Measurements from ENCODE around the gene RNF25. TPM values are rescaled to one million over a fixed set of nuclear protein-coding genes. Genes with fewer than 3 reads are reported as not detected.
A peak's percentile ranks its signal among the peaks of the same experiment; 100 is the strongest.

Gene RNF25
- total and polyA plus RNA-seq, 3 experiments from 2014 or later = 14.4 to 36.8 (median 29.0) TPM

DNA sequence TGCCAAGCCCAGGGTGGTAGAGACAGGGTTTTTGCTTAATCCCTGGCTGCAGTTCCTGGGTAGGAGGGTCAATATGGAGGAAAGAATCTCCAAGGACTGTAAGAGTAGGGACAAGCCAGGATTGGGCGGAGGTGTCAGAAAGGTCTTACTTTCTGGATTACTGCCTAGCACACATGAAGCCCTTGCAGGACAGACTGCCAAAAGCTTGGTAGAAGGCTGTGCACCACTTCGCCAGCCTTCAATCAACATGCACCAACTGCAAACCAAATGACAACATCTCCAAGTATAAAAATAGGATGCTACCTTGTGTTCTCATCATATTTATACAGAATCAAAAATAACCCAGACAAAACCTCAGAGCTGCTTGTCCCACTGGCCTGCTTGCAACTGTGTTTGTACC is 16.1 kb downstream of the RNF25 start:
- H3K4me3 Mint-ChIP-seq = no peak overlapping the region
- H3K4me1 Mint-ChIP-seq = peaks cover 31 to 46% (median 43%) of the 10 kb centered on the region in 3 donors
- peaks cover 19% of the 10 kb centered on the region for H3K4me1 ChIP-seq (ENCODE audit: insufficient read depth, low read length)
- H3K9me3 Mint-ChIP-seq = no peaks in the 10 kb centered on the region
- no peak overlapping the region for H3K4me3 ChIP-seq (ENCODE audit: low read length)
- peaks cover 28% of the 10 kb centered on the region for H3K36me3 ChIP-seq (ENCODE audit: insufficient read depth, low read length)
- H3K9me3 ChIP-seq (ENCODE audit: low read length) = no peaks in the 10 kb centered on the region
- POLR2A ChIA-PET = no interaction called here
- CTCF ChIA-PET = interaction anchor here (1.4 to 4.8 kb wide), 2 partner anchors 8 to 192 kb away, joined by 3 to 40 read pairs; no protein-coding TSS in a partner anchor
- H3K27me3 ChIP-seq (ENCODE audit: insufficient read depth, low read length, poor library complexity, severe bottlenecking) = no peaks in the 10 kb centered on the region
- no peak overlapping the region for H3K27ac Mint-ChIP-seq
- H3K36me3 Mint-ChIP-seq = peaks cover 0 to 73% (median 9%) of the 10 kb centered on the region in 3 donors
- H3K27ac ChIP-seq (ENCODE audit: low read depth, low read length) = no peak overlapping the region
- no peak for DNase-seq
- no peaks in the 10 kb centered on the region for H3K27me3 Mint-ChIP-seq

DNA sequence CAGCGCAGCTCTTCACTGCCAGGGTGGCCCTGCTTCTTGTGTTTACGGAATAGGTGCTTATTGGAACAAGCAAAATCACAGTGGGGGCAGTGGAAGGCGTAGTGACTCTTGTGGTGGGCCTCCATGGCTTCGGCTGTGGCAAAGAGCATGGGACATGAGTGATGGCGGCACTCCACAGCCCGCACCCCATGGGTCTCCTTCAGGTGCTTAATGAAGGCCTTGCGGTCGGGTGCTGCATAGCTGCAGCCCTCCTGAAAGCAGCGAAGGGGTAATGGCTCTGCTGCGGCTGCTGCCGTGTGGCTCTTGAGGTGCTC is 23.1 kb downstream of the RNF25 start:
- Histone ChIP-seq H3K27me3 (ENCODE audit: insufficient read depth, low read length, poor library complexity, severe bottlenecking) (no peaks in the 10 kb centered on the region), H3K9me3 (ENCODE audit: low read length) (no peaks in the 10 kb centered on the region), H3K27ac (ENCODE audit: low read depth, low read length) (no peak overlapping the region), H3K36me3 (ENCODE audit: insufficient read depth, low read length) (peaks cover 71% of the 10 kb centered on the region), H3K4me3 (ENCODE audit: low read length) (no peak overlapping the region), H3K4me1 (ENCODE audit: insufficient read depth, low read length) (no peaks in the 10 kb centered on the region)
- ChIA-PET POLR2A (interaction anchor here (0.6 kb wide), 1 partner anchor 1423 kb away, joined by 3 read pairs; no protein-coding TSS in a partner anchor), CTCF (interaction anchor here (1.0 to 5.8 kb wide), 3 partner anchors 10 to 347 kb away, joined by 3 to 40 read pairs (median 3); partner anchors contain the start of genes BCS1L and ZNF142)
- Mint-ChIP-seq H3K27ac (peak overlapping the region in 2 of 8 donors; percentile 6 to 76), H3K4me3 (no peak overlapping the region), H3K4me1 (peaks cover 9 to 18% (median 13%) of the 10 kb centered on the region in 3 donors), H3K36me3 (peaks cover 5 to 91% (median 20%) of the 10 kb centered on the region in 3 donors), H3K27me3 (peaks cover 0 to 2% of the 10 kb centered on the region in 2 donors), H3K9me3 (no peaks in the 10 kb centered on the region)
- no peak for DNase-seq

DNA sequence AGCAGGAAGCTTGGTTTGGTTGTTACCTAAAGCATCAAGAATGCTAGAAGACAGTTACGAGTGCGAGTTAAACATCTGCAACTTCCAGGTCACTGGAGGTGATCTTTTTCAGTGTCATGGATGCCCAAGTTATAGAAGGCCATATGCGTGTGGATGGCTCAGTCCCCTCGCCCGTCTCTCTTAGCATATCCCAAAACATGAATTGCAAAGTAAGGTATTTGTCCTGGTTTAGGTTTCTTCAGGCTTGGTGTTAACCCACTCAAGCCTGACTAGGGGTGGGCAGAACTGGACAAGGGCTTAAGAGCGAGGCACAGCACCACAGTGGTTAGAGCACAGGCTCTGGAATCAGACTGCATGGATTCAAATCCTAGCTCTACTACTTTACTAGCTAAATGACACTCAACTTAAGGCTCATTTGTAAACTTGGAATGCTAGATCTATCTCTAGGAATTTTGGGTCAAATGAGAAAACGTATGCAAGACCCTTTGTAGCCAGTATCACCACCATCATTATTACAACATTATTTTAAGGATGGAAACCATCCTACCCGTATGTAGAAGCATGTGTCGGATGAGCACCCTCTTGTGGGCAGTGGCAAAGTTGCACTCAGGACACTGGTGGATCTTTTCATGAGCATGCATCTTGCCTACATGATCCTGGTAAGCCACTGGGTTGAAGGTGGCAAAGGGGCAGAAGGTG is 23.6 kb downstream of the RNF25 start:
- Mint-ChIP-seq H3K4me3 (no peak overlapping the region), H3K27ac (peak overlapping the region in 4 of 8 donors; percentile 6 to 76 (median 32)), H3K9me3 (no peaks in the 10 kb centered on the region), H3K36me3 (peaks cover 5 to 93% (median 20%) of the 10 kb centered on the region in 3 donors), H3K4me1 (peaks cover 9 to 18% (median 13%) of the 10 kb centered on the region in 3 donors), H3K27me3 (peaks cover 0 to 2% of the 10 kb centered on the region in 2 donors)
- no peaks in the 10 kb centered on the region for H3K27me3 ChIP-seq (ENCODE audit: insufficient read depth, low read length, poor library complexity, severe bottlenecking)
- H3K4me1 ChIP-seq (ENCODE audit: insufficient read depth, low read length) = no peaks in the 10 kb centered on the region
- ChIA-PET POLR2A (interaction anchor here (0.8 kb wide), 1 partner anchor 248 kb away, joined by 3 read pairs; no protein-coding TSS in a partner anchor), CTCF (interaction anchor here (0.5 to 5.8 kb wide), 7 partner anchors 10 to 346 kb away, joined by 3 to 40 read pairs (median 3); partner anchors contain the start of genes BCS1L and ZNF142)
- no peaks in the 10 kb centered on the region for H3K9me3 ChIP-seq (ENCODE audit: low read length)
- no peak overlapping the region for H3K4me3 ChIP-seq (ENCODE audit: low read length)
- no peak overlapping the region for H3K27ac ChIP-seq (ENCODE audit: low read depth, low read length)
- DNase-seq = peak in 4 of 5 donors; percentile 16 to 61 (median 32)
- peaks cover 71% of the 10 kb centered on the region for H3K36me3 ChIP-seq (ENCODE audit: insufficient read depth, low read length)

DNA sequence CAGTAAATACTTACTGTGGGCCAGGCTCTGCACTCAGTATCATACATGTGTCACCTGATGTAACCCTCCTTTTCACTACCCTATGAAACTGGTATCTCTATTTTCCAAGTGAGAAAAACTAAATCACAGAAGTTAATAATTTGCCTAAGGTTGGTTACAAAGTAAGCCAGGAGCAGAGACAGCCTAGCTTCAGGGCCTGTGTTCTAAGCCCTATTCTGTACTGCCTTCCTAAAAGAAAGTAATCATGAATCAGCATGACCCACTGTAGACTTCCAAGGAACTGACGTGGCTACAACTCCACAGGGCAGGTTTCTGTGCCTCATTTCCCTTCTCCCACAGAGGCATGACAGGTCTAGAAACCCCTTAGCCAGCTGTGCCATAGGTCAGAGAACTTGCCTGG is 26.7 kb downstream of the RNF25 start:
- Mint-ChIP-seq H3K27me3 (peaks cover 0 to 2% of the 10 kb centered on the region in 2 donors), H3K36me3 (peaks cover 5 to 86% (median 25%) of the 10 kb centered on the region in 3 donors), H3K4me3 (no peak overlapping the region), H3K27ac (no peak overlapping the region), H3K9me3 (no peaks in the 10 kb centered on the region), H3K4me1 (peaks cover 4 to 16% (median 13%) of the 10 kb centered on the region in 3 donors)
- H3K9me3 ChIP-seq (ENCODE audit: low read length) = no peaks in the 10 kb centered on the region
- no peak for DNase-seq
- H3K27ac ChIP-seq (ENCODE audit: low read depth, low read length) = no peak overlapping the region
- no peaks in the 10 kb centered on the region for H3K4me1 ChIP-seq (ENCODE audit: insufficient read depth, low read length)
- POLR2A ChIA-PET = no interaction called here
- no peaks in the 10 kb centered on the region for H3K27me3 ChIP-seq (ENCODE audit: insufficient read depth, low read length, poor library complexity, severe bottlenecking)
- H3K36me3 ChIP-seq (ENCODE audit: insufficient read depth, low read length) = peaks cover 60% of the 10 kb centered on the region
- CTCF ChIA-PET = interaction anchor here (1.8 to 5.8 kb wide), 2 partner anchors 13 to 67 kb away, joined by 6 to 40 read pairs; partner anchors contain the start of genes BCS1L and ZNF142
- H3K4me3 ChIP-seq (ENCODE audit: low read length) = no peak overlapping the region

DNA sequence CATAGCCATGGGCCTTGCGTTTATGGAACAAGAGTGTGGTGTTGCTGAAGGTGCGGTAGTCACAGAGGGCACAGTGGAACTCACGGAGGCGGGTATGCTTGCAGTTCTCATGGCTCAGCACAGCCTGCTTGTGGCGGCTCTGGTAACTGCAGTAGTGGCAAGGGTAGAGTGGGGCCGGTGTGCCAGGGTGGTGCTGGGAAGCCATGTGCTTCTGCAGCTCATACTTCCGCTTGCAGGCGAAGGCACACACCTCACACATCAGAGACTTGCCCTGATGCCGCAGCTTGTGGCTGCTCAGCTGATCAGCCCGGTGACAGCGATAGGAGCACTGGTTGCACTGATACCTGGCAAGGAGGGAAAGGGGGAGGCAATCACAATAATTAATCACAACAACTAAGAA is 27.1 kb downstream of the RNF25 start:
- H3K36me3 Mint-ChIP-seq = peaks cover 5 to 84% (median 22%) of the 10 kb centered on the region in 3 donors
- no peak overlapping the region for H3K27ac ChIP-seq (ENCODE audit: low read depth, low read length)
- H3K4me3 Mint-ChIP-seq = no peak overlapping the region
- ChIA-PET POLR2A (no interaction called here), CTCF (no interaction called here)
- H3K27me3 ChIP-seq (ENCODE audit: insufficient read depth, low read length, poor library complexity, severe bottlenecking) = no peaks in the 10 kb centered on the region
- no peaks in the 10 kb centered on the region for H3K4me1 ChIP-seq (ENCODE audit: insufficient read depth, low read length)
- peaks cover 4 to 16% (median 13%) of the 10 kb centered on the region in 3 donors for H3K4me1 Mint-ChIP-seq
- H3K9me3 Mint-ChIP-seq = no peaks in the 10 kb centered on the region
- no peak overlapping the region for H3K4me3 ChIP-seq (ENCODE audit: low read length)
- peak overlapping the region in 1 of 8 donors; percentile 78 for H3K27ac Mint-ChIP-seq
- H3K9me3 ChIP-seq (ENCODE audit: low read length) = no peaks in the 10 kb centered on the region
- H3K36me3 ChIP-seq (ENCODE audit: insufficient read depth, low read length) = peaks cover 58% of the 10 kb centered on the region
- no peak for DNase-seq
- peaks cover 0 to 2% of the 10 kb centered on the region in 2 donors for H3K27me3 Mint-ChIP-seq

DNA sequence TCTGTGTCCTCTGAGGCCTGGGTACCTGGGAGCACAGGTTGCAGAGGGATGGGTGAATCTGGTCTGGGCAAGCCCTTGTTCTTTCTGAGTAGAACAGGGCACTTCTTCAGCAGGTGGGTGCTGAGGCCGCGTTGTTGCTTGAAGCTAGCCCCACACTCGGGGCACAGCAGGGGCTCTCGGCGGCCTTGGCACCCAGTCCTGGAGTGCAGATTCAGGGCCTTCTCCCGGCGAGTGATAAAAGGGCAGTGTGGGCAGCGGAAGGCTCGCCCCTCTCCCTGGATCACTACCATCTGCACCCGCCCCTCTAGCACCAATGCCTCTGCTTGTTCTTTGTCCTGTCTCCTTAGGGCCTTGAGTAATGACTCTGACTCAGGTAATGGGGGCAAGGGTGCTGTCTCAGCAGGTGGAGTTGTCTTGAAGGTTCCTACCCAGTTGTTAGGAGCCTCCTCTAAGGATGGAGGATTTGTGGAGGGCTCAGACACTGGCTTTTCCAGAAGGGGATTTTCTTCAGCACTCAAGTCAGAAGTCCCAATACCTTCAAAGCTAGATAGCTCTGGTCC is 28.0 kb downstream of the RNF25 start:
- Mint-ChIP-seq H3K36me3 (peaks cover 5 to 83% (median 24%) of the 10 kb centered on the region in 3 donors), H3K4me1 (peaks cover 4 to 16% (median 13%) of the 10 kb centered on the region in 3 donors), H3K27ac (peak overlapping the region in 3 of 8 donors; percentile 6 to 82 (median 11)), H3K9me3 (no peaks in the 10 kb centered on the region), H3K4me3 (no peak overlapping the region), H3K27me3 (peaks cover 0 to 2% of the 10 kb centered on the region in 2 donors)
- DNase-seq = no peak
- no peaks in the 10 kb centered on the region for H3K27me3 ChIP-seq (ENCODE audit: insufficient read depth, low read length, poor library complexity, severe bottlenecking)
- POLR2A ChIA-PET = no interaction called here
- no peaks in the 10 kb centered on the region for H3K4me1 ChIP-seq (ENCODE audit: insufficient read depth, low read length)
- H3K27ac ChIP-seq (ENCODE audit: low read depth, low read length) = no peak overlapping the region
- no peaks in the 10 kb centered on the region for H3K9me3 ChIP-seq (ENCODE audit: low read length)
- CTCF ChIA-PET = no interaction called here
- no peak overlapping the region for H3K4me3 ChIP-seq (ENCODE audit: low read length)
- H3K36me3 ChIP-seq (ENCODE audit: insufficient read depth, low read length) = peaks cover 55% of the 10 kb centered on the region

DNA sequence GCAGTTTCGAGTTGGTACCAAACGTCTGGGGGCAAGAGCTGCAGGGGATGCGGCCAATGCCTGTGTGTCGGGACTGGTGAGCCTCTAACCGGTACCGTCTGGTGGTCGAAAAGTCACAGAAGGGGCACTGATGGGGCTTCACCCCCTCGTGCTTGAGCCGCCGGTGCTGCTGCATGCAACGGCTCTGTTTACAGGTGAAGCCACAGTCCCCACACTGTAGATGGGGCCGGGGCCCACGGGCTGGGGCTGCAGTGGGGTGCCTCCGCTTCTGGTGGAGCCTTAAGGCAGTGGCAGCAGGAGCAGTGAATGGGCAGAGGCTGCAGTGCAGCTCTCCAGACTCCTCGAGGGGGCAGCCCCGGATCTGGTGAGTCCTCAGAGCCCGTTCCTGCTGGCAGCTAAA is 29.0 kb downstream of the RNF25 start:
- CTCF ChIA-PET = no interaction called here
- no peak overlapping the region for H3K27ac Mint-ChIP-seq
- peaks cover 7 to 83% (median 21%) of the 10 kb centered on the region in 3 donors for H3K36me3 Mint-ChIP-seq

DNA sequence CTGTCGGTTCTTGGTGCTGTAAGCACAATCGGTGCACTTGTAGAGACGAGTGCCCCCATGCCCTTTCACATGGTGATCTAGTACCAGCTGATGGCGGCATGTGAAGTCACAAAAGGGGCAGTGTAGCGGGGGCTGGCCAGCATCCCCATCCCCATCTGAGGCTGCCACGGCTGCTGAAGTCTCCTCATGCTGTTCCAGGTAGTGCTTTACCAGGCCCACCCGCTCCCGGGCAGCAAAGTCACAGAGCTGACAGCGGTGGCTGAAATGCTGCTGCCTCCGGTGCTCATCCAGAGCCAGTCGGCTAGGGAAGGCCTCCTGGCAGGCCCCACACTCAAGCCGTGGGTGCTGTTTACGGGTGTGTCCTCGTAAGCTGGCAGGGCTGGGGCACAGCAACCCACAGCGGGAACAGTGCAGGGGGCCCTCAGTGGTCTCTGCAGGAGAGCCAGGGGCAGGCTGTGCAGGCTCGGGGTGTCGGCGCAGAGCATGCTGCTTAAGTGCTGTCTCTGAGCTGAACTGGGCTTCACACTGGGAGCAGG is 29.6 kb downstream of the RNF25 start:
- Histone ChIP-seq H3K9me3 (ENCODE audit: low read length) (no peaks in the 10 kb centered on the region), H3K27ac (ENCODE audit: low read depth, low read length) (no peak overlapping the region), H3K4me3 (ENCODE audit: low read length) (no peak overlapping the region), H3K36me3 (ENCODE audit: insufficient read depth, low read length) (peaks cover 57% of the 10 kb centered on the region), H3K4me1 (ENCODE audit: insufficient read depth, low read length) (no peaks in the 10 kb centered on the region), H3K27me3 (ENCODE audit: insufficient read depth, low read length, poor library complexity, severe bottlenecking) (no peaks in the 10 kb centered on the region)
- Mint-ChIP-seq H3K4me3 (no peak overlapping the region), H3K4me1 (peaks cover 0 to 4% (median 0%) of the 10 kb centered on the region in 3 donors), H3K9me3 (no peaks in the 10 kb centered on the region), H3K27ac (peak overlapping the region in 1 of 8 donors; percentile 72), H3K36me3 (peaks cover 12 to 84% (median 20%) of the 10 kb centered on the region in 3 donors), H3K27me3 (no peaks in the 10 kb centered on the region)
- ChIA-PET POLR2A (no interaction called here), CTCF (no interaction called here)
- DNase-seq = no peak

More for the DNA sequence above, 29.0 kb downstream of the RNF25 start:
- Histone ChIP-seq H3K27me3 (ENCODE audit: insufficient read depth, low read length, poor library complexity, severe bottlenecking) (no peaks in the 10 kb centered on the region), H3K4me3 (ENCODE audit: low read length) (no peak overlapping the region), H3K4me1 (ENCODE audit: insufficient read depth, low read length) (no peaks in the 10 kb centered on the region), H3K36me3 (ENCODE audit: insufficient read depth, low read length) (peaks cover 57% of the 10 kb centered on the region), H3K9me3 (ENCODE audit: low read length) (no peaks in the 10 kb centered on the region), H3K27ac (ENCODE audit: low read depth, low read length) (no peak overlapping the region)
- peaks cover 0 to 7% (median 3%) of the 10 kb centered on the region in 3 donors for H3K4me1 Mint-ChIP-seq
- H3K9me3 Mint-ChIP-seq = no peaks in the 10 kb centered on the region
- no peak for DNase-seq
- H3K4me3 Mint-ChIP-seq = no peak overlapping the region
- POLR2A ChIA-PET = no interaction called here
- H3K27me3 Mint-ChIP-seq = no peaks in the 10 kb centered on the region
